HG02571 (cell line): Measurements from ENCODE around the gene ZNF732.
A peak's percentile ranks its signal among the peaks of the same experiment; 100 is the strongest.
"Not testable (repeated sequence)": the region's sequence is repeated elsewhere in the genome, so short reads cannot be mapped to it uniquely, and the experiment has no call there.

Experiments
- ATAC-seq: cut with Tn5 transposase; IDR thresholded peaks from one replicate; pipeline ENCODE4 v1.9.1; 2021; ENCODE audit warnings: mild to moderate bottlenecking, moderate library complexity; ENCODE audit not compliant: unreplicated experiment

Gene ZNF732

GRCh38 chr4:304969-305680 lies at the start of gene ZNF732:
Gene ZNF732, minus strand, starts transcription at chr4:305474. Its CDS starts 164 bp downstream, at chr4:305310.
- no peak for ATAC-seq

DNA sequence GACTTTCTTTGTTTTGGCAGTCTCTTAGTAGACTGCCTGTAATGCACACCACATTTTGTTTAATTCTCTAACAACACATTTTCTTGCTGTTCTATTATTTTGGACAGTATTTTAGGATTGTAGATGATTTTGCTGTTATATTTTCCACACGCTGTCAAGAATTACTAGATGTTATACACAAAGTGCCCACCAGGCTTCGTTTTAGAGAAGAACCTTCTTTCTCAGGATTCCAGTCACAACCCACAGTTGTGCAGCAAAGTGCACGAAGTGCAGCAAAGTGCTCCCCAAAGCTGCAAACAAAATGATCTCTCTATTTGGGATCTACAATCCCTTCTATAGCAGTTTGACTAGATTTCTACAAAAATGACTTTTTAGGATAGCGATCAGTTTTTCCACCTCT lies 34.7 kb upstream of the ZNF732 start:
- no peak for ATAC-seq

- no peak for ATAC-seq
These were observed 33.5 kb upstream of the ZNF732 start for GRCh38 chr4:338759-339097.

DNA sequence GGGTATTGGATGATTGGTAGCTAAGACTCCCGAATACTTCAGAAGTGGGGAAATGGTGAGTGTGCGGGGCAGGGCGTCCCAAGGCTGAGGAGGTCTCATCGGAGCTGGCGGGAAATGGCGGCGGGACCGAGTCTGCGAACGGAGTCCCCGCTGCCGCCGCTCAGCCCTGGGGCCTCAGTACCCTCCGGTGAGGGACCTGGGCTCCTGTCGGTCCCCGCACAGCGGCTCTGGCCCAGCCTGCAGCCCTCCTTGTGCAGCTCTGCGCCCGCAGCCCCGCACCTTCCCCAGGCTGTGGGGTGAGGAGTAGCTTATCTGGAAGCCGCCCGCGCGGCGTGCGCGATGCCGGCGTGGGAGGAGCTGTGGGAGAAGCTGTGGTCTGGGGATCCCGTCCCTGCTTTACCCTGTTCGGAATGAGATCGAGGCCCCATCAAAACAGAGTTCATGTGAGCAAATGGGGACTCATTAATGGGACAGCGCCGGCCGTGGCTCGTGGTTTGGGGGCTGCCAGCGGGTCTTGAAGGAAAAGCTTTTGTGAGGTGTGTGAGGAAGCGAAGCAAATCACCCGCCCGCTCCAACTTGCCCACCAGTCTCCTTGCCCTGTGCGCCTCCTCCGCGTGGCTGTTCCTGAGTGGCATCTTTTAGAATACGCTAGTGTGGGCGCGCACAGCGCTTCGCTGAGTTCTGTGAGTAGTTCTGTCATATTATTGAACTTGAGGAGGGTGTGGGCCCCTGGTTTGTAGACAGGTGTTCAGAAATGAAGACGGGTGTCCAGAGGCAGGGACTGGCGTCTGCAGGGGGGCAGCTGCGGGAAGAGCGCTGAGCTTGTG lies 32.9 kb upstream of the ZNF732 start:
- ATAC-seq = peak; percentile 23

- ATAC-seq = peak; percentile 96
These were observed 32.1 kb upstream of the ZNF732 start, which contains the start of gene ZNF141 for GRCh38 chr4:337143-337931. Gene ZNF141, plus strand, starts transcription at chr4:337814. Its CDS starts 170 bp downstream, at chr4:337984.

DNA sequence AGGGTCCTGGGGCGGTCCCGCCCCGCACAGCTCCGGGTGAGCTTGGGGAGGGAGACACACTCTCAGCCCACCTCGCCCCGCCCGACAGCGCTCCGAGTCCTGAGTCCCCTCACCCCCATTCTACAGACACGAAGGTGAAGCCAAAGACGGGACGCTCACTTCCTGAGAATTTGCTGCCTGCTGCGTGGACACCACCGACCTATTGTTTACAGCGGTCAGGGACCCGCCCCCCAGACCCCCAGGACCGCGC lies 31.5 kb upstream of the ZNF732 start:
- ATAC-seq = peak; percentile 1

GRCh38 chr4:336099-336892 lies 31.0 kb upstream of the ZNF732 start:
- no peak for ATAC-seq

DNA sequence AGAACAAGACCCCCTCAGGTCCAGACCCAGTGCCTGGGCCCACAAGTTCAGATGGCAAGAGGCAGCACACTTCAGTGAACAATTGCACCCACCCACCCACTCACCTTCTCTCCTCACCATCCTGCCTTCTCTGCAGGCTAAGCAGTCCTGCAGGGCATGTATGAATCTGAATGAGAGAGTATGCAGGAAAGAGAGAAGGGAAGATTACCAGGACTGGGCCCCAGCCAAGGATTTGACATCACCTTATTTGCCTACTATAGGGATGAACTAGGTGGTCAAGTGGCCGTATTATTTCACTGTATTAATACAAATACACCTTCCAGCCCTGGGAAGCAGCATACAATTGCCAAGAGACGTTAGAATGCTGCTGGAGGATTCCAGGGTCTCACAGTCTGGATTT lies 30.2 kb upstream of the ZNF732 start:
- ATAC-seq = no peak

DNA sequence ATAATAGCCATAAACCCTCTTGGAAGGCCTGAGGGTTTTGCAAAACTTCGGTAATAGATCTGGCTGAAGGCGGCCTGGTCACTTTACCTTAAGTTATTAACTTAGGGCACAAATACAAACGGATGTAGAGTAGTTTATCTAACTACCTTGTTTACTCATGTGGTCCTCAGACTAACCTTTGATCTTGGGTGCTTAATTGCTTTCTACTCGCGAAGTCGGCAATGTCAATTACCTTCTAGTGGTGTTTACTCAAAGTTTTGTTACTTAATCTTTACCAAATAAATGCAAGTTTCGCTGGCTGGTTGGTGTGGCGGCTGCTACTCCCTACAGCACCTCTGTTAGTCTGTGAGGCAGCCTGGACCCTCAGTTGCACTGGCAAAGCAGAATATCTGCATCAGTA lies 23.5 kb upstream of the ZNF732 start:
- ATAC-seq = no peak

DNA sequence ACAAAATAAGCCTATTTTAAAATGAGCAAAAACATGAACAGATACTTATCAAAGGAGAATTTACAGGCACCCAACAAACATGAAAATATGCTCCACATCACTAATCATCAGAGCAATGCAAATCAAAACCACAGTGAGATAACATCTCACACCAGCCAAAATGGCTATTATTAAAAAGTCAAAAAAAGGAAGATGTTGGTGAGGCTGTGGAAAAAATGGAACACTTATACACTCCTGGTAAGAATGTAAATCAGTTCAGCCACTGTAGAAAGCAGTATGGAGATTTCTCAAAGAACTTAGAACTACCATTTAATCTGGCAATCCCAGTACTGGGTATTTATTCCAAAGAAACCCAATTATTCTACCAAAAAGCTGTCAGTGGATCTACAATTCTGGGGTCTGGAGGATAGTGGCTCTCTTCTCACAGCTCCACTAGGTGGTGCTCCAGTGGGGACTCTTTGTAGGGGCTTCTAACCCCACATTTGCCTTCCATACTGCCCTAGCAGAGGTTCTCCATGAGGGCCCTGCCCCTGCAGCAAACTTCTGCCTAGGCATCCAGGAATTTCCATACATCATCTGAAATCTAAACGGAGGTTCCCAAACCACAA lies 9.1 kb upstream of the ZNF732 start:
- ATAC-seq = no peak

DNA sequence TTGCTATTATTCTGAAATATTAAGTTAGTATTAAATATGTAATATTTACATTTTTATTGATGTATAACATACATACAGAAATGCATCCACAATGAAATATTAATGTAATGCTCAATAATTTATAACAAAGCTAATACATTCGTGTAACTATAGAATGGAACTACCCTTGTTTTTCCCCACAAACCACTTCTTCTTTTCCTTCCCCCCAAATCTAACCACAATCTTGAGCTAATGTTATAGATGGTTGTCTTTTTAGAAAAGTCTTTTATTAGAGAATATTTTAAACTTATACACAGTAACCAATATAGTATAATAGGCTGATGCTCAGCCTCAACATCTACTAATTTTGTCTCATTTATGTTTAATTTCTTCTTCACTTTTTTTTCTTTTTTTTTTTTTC lies 4.5 kb upstream of the ZNF732 start:
- ATAC-seq = no peak

DNA sequence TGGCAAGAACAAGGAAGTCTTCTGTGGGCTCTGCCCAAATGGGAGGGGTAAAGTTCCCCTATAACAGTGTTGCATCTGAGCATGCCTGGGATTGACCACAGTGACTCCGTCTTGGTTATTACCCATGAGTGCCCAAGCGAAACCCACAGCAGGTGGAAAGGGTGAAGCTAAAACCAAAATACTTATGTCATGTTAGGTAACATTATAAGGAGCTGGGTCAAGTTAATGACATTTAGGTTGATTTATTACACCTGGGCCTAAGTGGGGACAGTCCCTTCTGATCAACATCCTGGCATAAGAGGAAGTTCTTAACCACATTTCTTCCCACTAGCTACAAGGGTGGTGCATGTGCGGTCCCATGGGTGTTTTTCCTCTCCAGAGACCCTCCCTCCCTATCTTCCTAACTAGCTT lies 1.3 kb upstream of the ZNF732 start:
- no peak for ATAC-seq

DNA sequence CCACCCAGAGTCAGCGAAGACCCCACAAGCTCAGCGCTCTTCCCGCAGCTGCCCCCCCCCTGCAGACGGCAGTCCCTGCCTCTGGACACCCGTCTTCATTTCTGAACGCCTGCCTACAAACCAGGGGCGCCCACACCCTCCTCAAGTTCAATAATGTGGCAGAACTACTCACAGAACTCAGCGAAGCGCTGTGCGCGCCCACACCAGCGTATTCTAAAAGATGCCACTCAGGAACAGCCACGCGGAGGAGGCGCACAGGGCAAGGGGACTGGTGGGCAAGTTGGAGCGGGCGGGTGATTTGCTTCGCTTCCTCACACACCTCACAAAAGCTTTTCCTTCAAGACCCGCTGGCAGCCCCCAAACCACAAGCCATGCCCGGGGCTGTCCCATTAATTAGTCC lies 758 bp downstream of the ZNF732 start:
- ATAC-seq = not testable (repeated sequence)

DNA sequence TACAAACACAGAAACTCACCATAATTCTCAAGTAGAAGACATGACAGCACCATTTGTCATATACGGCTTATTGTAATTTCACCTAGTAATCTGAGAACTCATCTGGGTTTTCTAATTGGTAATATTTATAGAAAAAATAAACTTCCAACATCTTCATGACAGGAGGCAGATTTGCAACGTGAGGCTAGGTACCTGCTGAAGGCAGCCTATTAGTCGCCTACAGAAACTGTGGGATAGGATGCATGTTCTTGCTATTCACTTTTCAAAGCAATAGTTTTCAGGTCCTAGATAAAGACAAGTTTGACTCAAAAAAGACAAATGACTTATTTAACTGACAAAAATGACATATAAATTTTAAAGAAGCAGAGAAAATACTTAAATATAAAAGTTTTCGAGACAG lies 2.9 kb downstream of the ZNF732 start:
- ATAC-seq = no peak

DNA sequence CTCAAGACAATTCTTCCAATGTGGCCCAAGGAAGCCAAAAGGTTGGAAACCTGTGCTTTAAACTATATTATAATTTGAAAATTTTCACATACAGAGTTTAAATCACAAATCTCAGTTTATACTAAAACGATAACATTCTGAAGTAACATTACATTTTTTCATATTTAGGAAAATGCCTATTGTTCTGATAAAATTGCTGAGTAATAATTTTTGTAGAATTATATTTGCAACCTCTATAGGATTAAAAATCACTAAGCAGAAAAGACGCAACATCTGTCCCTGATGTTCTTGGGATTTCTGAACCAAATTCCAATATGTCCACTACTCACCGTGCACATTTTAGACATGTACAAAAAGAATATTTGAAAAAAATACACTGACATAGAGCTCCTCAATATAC lies 10.5 kb downstream of the ZNF732 start:
- ATAC-seq = no peak

GRCh38 chr4:288891-289290 lies 16.4 kb downstream of the ZNF732 start:
- ATAC-seq = no peak

GRCh38 chr4:273309-274017 lies 31.8 kb downstream of the ZNF732 start:
- no peak for ATAC-seq

- ATAC-seq = no peak
These were observed 33.7 kb downstream of the ZNF732 start for GRCh38 chr4:271492-272103.

- ATAC-seq = not testable (repeated sequence)
These were observed 46.0 kb downstream of the ZNF732 start for GRCh38 chr4:259240-259639.

- no peak for ATAC-seq
These were observed 48.8 kb downstream of the ZNF732 start for GRCh38 chr4:256492-256891.
